ENCODE data around the gene MARCHF5.

Gene MARCHF5, protein sequence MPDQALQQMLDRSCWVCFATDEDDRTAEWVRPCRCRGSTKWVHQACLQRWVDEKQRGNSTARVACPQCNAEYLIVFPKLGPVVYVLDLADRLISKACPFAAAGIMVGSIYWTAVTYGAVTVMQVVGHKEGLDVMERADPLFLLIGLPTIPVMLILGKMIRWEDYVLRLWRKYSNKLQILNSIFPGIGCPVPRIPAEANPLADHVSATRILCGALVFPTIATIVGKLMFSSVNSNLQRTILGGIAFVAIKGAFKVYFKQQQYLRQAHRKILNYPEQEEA

GRCh38 chr10:92290837-92291615 lies at the start of gene MARCHF5, which contains the start of gene CPEB3:
MARCHF5 (plus strand) TSS chr10:92291167; CDS start chr10:92291495, 328 bp downstream.
CPEB3 (minus strand) TSS chr10:92291078; CDS start chr10:92240350, 50,728 bp downstream.
- peak within 1 kb of the TSS; percentile 99 for H3K4me3 ChIP-seq (ENCODE audit: low read depth, low read length)
- peak; percentile 43; the same call in 1 of the 2 replicates for TF ChIP-seq CTCF (IDR thresholded peaks at IDR 0.05; ENCODE audit: control insufficient read depth, extremely low read depth, insufficient read depth)
- DNase-seq (ENCODE audit: low read depth): peak; percentile 95

- H3K4me3 ChIP-seq (ENCODE audit: low read depth, low read length): peak overlapping the region; percentile 59
- DNase-seq (ENCODE audit: low read depth): no peak
- no peak for TF ChIP-seq CTCF (IDR thresholded peaks at IDR 0.05; ENCODE audit: control insufficient read depth, extremely low read depth, insufficient read depth)
Observed at GRCh38 chr10:92241501-92241900, 49.5 kb upstream of the MARCHF5 start.

DNA sequence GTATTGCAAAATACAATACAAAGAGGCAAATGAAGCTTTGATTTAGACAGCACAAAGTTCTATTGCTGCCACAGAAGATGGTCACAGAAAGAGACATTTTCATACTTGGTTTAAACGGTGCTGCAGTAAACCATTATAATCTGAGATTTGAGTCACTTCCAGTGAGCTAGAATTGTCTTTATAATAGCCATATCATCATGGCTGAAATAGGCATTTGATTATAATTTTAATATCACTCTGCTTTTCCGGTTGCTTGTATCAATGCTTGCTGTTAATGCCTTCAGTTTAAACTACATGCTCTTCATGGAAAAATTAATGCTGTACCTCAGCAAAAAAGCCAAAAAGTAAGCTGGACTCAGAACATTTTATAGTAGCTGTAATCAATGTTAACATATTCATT lies 48.6 kb upstream of the MARCHF5 start:
- no peak for DNase-seq (ENCODE audit: low read depth)
- H3K4me3 ChIP-seq (ENCODE audit: low read depth, low read length): peak overlapping the region; percentile 47
- TF ChIP-seq CTCF (IDR thresholded peaks at IDR 0.05; ENCODE audit: control insufficient read depth, extremely low read depth, insufficient read depth): no peak

DNA sequence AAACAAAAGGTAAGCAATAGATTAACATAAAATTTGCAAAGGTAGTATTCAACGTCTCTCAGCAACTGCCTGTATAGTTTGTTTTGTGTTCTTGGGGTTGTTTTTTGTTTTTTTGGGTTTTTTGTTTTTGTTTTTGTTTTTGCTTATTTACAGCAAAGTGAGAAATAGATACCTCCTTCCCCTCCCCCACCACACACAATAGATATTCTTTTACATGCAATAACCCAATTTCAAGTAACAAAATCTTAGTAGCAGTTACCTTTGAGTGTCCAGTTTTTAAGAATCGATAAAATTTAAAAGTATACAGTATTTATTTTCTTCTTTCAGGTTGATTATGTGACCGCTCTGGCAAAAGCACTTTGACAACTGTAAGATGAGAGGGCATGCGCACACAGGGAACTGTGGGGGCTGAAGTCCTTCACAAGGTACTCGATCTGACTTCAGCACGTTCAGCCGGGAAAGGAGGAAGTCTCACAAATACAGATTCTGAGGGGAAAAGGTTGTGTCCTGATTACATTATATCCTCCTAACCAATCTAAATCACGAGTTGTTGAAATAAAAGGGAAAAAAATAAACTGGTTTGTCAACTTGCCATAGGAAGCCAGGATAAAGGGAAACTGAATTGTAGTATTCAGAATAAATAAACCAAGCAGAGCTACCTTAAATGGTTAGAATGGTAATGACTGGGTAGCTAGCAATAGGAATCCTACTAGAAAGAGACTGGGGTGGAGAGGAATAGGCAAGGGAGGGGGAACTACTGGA lies 47.9 kb upstream of the MARCHF5 start:
- no peak for TF ChIP-seq CTCF (IDR thresholded peaks at IDR 0.05; ENCODE audit: control insufficient read depth, extremely low read depth, insufficient read depth)
- peak; percentile 75 for DNase-seq (ENCODE audit: low read depth)
- peak overlapping the region; percentile 47 for H3K4me3 ChIP-seq (ENCODE audit: low read depth, low read length)

DNA sequence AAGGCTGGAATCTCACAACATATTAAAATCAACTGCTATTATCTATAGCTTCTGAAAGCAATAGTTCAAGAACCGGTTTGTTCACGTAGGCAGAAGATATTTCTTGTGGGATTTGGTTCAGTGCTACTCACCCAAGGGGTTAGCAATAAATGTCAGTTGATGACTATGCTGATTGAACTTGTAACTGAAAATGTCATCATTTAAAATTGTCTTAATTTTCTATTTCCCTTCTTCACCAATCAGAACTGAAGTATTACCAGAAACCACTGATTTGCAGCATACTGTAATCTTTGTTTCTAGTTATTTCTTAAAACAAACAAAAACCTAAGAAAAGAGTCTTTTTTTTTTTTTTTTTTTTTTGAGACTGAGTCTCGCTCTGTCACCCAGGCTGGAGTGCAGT lies 46.2 kb upstream of the MARCHF5 start:
- no peak for TF ChIP-seq CTCF (IDR thresholded peaks at IDR 0.05; ENCODE audit: control insufficient read depth, extremely low read depth, insufficient read depth)
- no peak overlapping the region for H3K4me3 ChIP-seq (ENCODE audit: low read depth, low read length)
- DNase-seq (ENCODE audit: low read depth): no peak

GRCh38 chr10:92248566-92248965 lies 42.4 kb upstream of the MARCHF5 start:
- TF ChIP-seq CTCF (IDR thresholded peaks at IDR 0.05; ENCODE audit: control insufficient read depth, extremely low read depth, insufficient read depth): no peak
- H3K4me3 ChIP-seq (ENCODE audit: low read depth, low read length): no peak overlapping the region
- DNase-seq (ENCODE audit: low read depth): no peak
